Keratinocyte (primary cell): ENCODE data around the gene B3GNT4. TPM values are rescaled to one million over a fixed set of nuclear protein-coding genes. Genes with fewer than 3 reads are reported as not detected.
"Not testable (repeated sequence)": the region's sequence is repeated elsewhere in the genome, so short reads cannot be mapped to it uniquely, and the experiment has no call there.

ENCODE experiments used
- DNase-seq: peaks from one replicate; pipeline ENCODE4 v3.0.0-alpha.2; 2011; ENCODE audit warnings: low read depth, missing footprints, low spot score
- FAIRE-seq: peaks from 2 replicates; lab custom pipeline; 2011; peaks lifted over from hg19 to GRCh38; lab: Jason Lieb, UNC
- H2AFZ ChIP-seq: 2 replicates; pipeline ENCODE4 v1.6.0; 2012; ENCODE audit warnings: low read length, control low read depth, inconsistent platforms; ENCODE audit not compliant: control insufficient read depth
- H3K27ac ChIP-seq: 2 replicates; pipeline ENCODE4 v1.5.1; 2011; ENCODE audit warnings: low read length; ENCODE audit not compliant: control insufficient read depth, insufficient read depth
- H3K27me3 ChIP-seq: 3 replicates; pipeline ENCODE4 v1.6.0; 2011; ENCODE audit warnings: low read length; ENCODE audit not compliant: control insufficient read depth, insufficient read depth; ENCODE audit errors: extremely low read depth
- H3K36me3 ChIP-seq, 2 experiments: 2 replicates in 1 of 2; 3 replicates in 1 of 2; pipeline ENCODE4 v1.5.1; 2011; ENCODE audit warnings: low read length in 2 of 2, mild to moderate bottlenecking in 1 of 2; ENCODE audit not compliant: control insufficient read depth in 2 of 2, insufficient read depth in 2 of 2; ENCODE audit errors: extremely low read depth in 1 of 2
- H3K4me1 ChIP-seq: 3 replicates; pipeline ENCODE4 v1.5.1; 2011; ENCODE audit warnings: low read length; ENCODE audit not compliant: control insufficient read depth, insufficient read depth; ENCODE audit errors: extremely low read depth
- H3K4me2 ChIP-seq: 3 replicates; pipeline ENCODE4 v1.6.0; 2011; ENCODE audit warnings: low read depth, low read length; ENCODE audit not compliant: control insufficient read depth, insufficient read depth; ENCODE audit errors: extremely low read depth
- H3K4me3 ChIP-seq, 3 experiments: fragments of 200-600 bp in 1 of 3; sonication (generic) in 1 of 3; 2 replicates in 2 of 3; 3 replicates in 1 of 3; pipeline ENCODE4 v1.5.1; 2011 to 2016; ENCODE audit warnings: low read length in 3 of 3, mild to moderate bottlenecking in 3 of 3, control low read depth in 2 of 3, inconsistent platforms in 1 of 3, low read depth in 1 of 3, mixed read lengths in 1 of 3, mixed run types in 1 of 3, moderate library complexity in 1 of 3; ENCODE audit not compliant: control insufficient read depth in 2 of 3, insufficient read depth in 2 of 3; ENCODE audit errors: extremely low read depth in 1 of 3
- H3K79me2 ChIP-seq: 2 replicates; pipeline ENCODE4 v1.6.0; 2012; ENCODE audit warnings: low read length; ENCODE audit not compliant: control insufficient read depth, insufficient read depth
- H3K9ac ChIP-seq: 3 replicates; pipeline ENCODE4 v1.6.0; 2011; ENCODE audit warnings: low read length; ENCODE audit not compliant: control insufficient read depth, insufficient read depth; ENCODE audit errors: extremely low read depth
- H3K9me1 ChIP-seq: 3 replicates; pipeline ENCODE4 v1.6.0; 2011; ENCODE audit warnings: low read length; ENCODE audit not compliant: control insufficient read depth, insufficient read depth; ENCODE audit errors: extremely low read depth
- H3K9me3 ChIP-seq: 2 replicates; pipeline ENCODE4 v1.5.1; 2012; ENCODE audit warnings: low read depth, low read length; ENCODE audit not compliant: control insufficient read depth
- H4K20me1 ChIP-seq: 3 replicates; pipeline ENCODE4 v1.6.0; 2011; ENCODE audit warnings: low read length; ENCODE audit not compliant: control insufficient read depth, insufficient read depth; ENCODE audit errors: extremely low read depth
- CTCF ChIP-seq, 3 experiments: IDR thresholded peaks in 1 of 3; conservative IDR thresholded peaks in 1 of 3; optimal IDR thresholded peaks in 1 of 3; 2 replicates in 2 of 3; 3 replicates in 1 of 3; pipeline versions ENCODE3 to v1.5.1; 2011; ENCODE audit warnings: low read length in 3 of 3, mild to moderate bottlenecking in 3 of 3, moderate library complexity in 2 of 3, control low read depth in 1 of 3, inconsistent platforms in 1 of 3; ENCODE audit not compliant: insufficient read depth in 2 of 3; ENCODE audit errors: extremely low read depth in 1 of 3
- EZH2 ChIP-seq: IDR thresholded peaks from one replicate; pipeline ENCODE4 v1.6.1; 2012; ENCODE audit warnings: inconsistent platforms, mild to moderate bottlenecking, low read length, moderate library complexity
- dilution Hi-C: fragments of 300-500 bp; cut with MboI; formaldehyde crosslinking; loops from one replicate; pipeline ENCODE4 v1.7.0; 2020; ENCODE audit warnings: low sequenced_read_pairs; ENCODE audit not compliant: extremely low pct_ligation_motif_present
- polyA plus RNA-seq, 5 experiments: library from polyadenylated mRNA; depleted of rRNA in 3 of 5; stranded (reverse) in 3 of 5; stranded (forward) in 1 of 5; unstranded in 1 of 5; fragments of >200 nt; gene quantifications; 1 replicate in 1 of 5; 2 replicates in 3 of 5; 3 replicates in 1 of 5; pipeline versions ENCODE4 v1.2.1 to v1.2.3, GENCODE V29; 2011 to 2012; ENCODE audit warnings: missing spikeins in 2 of 5, low read depth in 1 of 5, low replicate concordance in 1 of 5
- small RNA-seq, 3 experiments: library from RNA; depleted of rRNA; stranded (forward); fragments of <200 nt; gene quantifications; one replicate each; pipeline ENCODE3, GENCODE V24; 2012; ENCODE audit warnings: low read depth in 3 of 3, low replicate concordance in 1 of 3; ENCODE audit not compliant: insufficient read length in 3 of 3

The B3GNT4 gene
- polyA plus RNA-seq, 1 donor (not counting 4 experiments of a cell fraction or from before 2014, with no cell fraction given): 1.7 TPM

GRCh38 chr12:122250536-122250935 lies 47.0 kb downstream of the B3GNT4 start:
- H2AFZ ChIP-seq: no peak overlapping the region
- H3K9me3 ChIP-seq: no peaks in the 10 kb centered on the region
- H3K36me3 ChIP-seq: peaks cover 0 to 7% of the 10 kb centered on the region in 2 experiments
- FAIRE-seq (no peak), DNase-seq (no peak)
- no peak for TF ChIP-seq EZH2
- TF ChIP-seq CTCF (optimal IDR thresholded peaks at IDR 0.05 in 1 of 3, IDR thresholded peaks at IDR 0.05 in 1 of 3, conservative IDR thresholded peaks at IDR 0.05 in 1 of 3; ENCODE audit: extremely low read depth in 1 of 3, insufficient read depth in 2 of 3, low read length in 3 of 3): no peak
- no peaks in the 10 kb centered on the region for H3K27me3 ChIP-seq
- no peak overlapping the region for H3K9ac ChIP-seq
- no peaks in the 10 kb centered on the region for H3K9me1 ChIP-seq
- H3K27ac ChIP-seq: no peak overlapping the region
- dilution Hi-C loops: no loop called here
- H3K4me2 ChIP-seq: no peak overlapping the region
- H3K4me3 ChIP-seq: no peak overlapping the region
- no peaks in the 10 kb centered on the region for H3K4me1 ChIP-seq
- no peaks in the 10 kb centered on the region for H3K79me2 ChIP-seq
- H4K20me1 ChIP-seq: no peaks in the 10 kb centered on the region

GRCh38 chr12:122258462-122258861 lies 55.0 kb downstream of the B3GNT4 start:
- DNase-seq, H3K4me3 ChIP-seq, H3K9me3 ChIP-seq, H3K27me3 ChIP-seq, H2AFZ ChIP-seq, H3K36me3 ChIP-seq, H3K4me1 ChIP-seq, H4K20me1 ChIP-seq, dilution Hi-C loops, FAIRE-seq, H3K27ac ChIP-seq, H3K9me1 ChIP-seq, H3K9ac ChIP-seq, H3K79me2 ChIP-seq, H3K4me2 ChIP-seq: not testable (repeated sequence)

Small RNA genes lying within 50 kb of the gene (small RNA-seq; reads per million reads assigned to genes)
- 0 to 0.33 (median 0) reads per million in 3 experiments for gene DIABLO

Other genes starting within 250 kb of the B3GNT4 start
- gene BCL7A, start 181.8 kb upstream of the B3GNT4 start, polyA plus RNA-seq: 9.6 to 17.2 TPM (median 12.8 TPM) in 3 replicates
- gene MLXIP, start 125.0 kb upstream of the B3GNT4 start, polyA plus RNA-seq: 4.7 to 17.8 TPM (median 5.5 TPM) in 3 replicates
- gene IL31, start 29.5 kb upstream of the B3GNT4 start, polyA plus RNA-seq: not detected in 3 replicates
- 0.33 to 0.60 TPM (median 0.45 TPM) in 3 replicates for gene LRRC43, start 20.6 kb upstream of the B3GNT4 start, polyA plus RNA-seq
- gene DIABLO, start 22.3 kb downstream of the B3GNT4 start, polyA plus RNA-seq: 31.1 to 61.9 TPM (median 41.6 TPM) in 3 replicates
- gene VPS33A, start 62.8 kb downstream of the B3GNT4 start, polyA plus RNA-seq: 14.2 to 17.5 TPM (median 16.5 TPM) in 3 replicates
- 54.0 to 94.1 TPM (median 54.3 TPM) in 3 replicates for gene CLIP1, start 219.0 kb downstream of the B3GNT4 start, polyA plus RNA-seq